Putamen (tissue), 1 donor: ENCODE results near the gene TMEM212.
"Not testable (repeated sequence)": the region's sequence is repeated elsewhere in the genome, so short reads cannot be mapped to it uniquely, and the experiment has no call there.

Source experiments
- DNase-seq: peaks from one replicate; pipeline ENCODE4 v3.0.0-alpha.2; 2016; ENCODE audit warnings: low spot score

Gene TMEM212

GRCh38 chr3:171892457-171892856 lies 49.3 kb downstream of the TMEM212 start:
- no peak for DNase-seq

- DNase-seq, result no peak
Observed at GRCh38 chr3:171895291-171895690, 52.1 kb downstream of the TMEM212 start.

- DNase-seq, result no peak
Observed at GRCh38 chr3:171895900-171896299, 52.8 kb downstream of the TMEM212 start.

- DNase-seq, result no peak
Observed at GRCh38 chr3:171896316-171896715, 53.2 kb downstream of the TMEM212 start.

GRCh38 chr3:171898192-171898591 lies 55.0 kb downstream of the TMEM212 start:
- no peak for DNase-seq

- no peak for DNase-seq
Observed at GRCh38 chr3:171900446-171900845, 57.3 kb downstream of the TMEM212 start.

GRCh38 chr3:171901615-171902312 lies 58.6 kb downstream of the TMEM212 start:
- DNase-seq, result no peak

- no peak for DNase-seq
Observed at GRCh38 chr3:171904829-171905228, 61.7 kb downstream of the TMEM212 start.

GRCh38 chr3:171906503-171906902 lies 63.4 kb downstream of the TMEM212 start:
- DNase-seq, result not testable (repeated sequence)

GRCh38 chr3:171906951-171907676 lies 64.0 kb downstream of the TMEM212 start:
- DNase-seq, result no peak

- DNase-seq, result no peak
Observed at GRCh38 chr3:171907761-171908160, 64.6 kb downstream of the TMEM212 start.

GRCh38 chr3:171908731-171909130 lies 65.6 kb downstream of the TMEM212 start:
- no peak for DNase-seq
